ENCODE data around the gene SRPK2.

DNA sequence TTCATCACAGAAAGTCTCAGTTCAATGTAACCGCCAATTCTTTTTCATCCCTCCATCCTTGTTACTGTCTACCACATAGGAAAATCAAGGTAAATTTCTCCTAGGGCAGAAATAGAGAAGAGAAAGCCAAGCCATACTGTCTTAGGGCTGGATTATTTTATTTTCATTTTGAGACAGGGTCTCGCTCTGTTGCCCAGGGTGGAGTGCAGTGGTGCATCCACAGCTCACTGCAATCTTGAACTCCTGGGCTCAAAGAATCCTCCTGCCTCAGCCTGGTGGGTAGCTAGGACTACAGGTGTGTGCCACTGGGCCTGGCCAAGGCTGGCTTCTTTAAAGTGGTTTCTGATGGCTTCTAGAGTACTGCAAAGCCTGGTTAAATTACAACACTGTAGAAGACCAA, 181.7 kb downstream of the SRPK2 start:
- TF ChIP-seq EP300 (IDR thresholded peaks at IDR 0.05) (no peak), CTCF (IDR thresholded peaks at IDR 0.05) (no peak), POLR2AphosphoS5 (IDR thresholded peaks at IDR 0.05) (no peak)
